A673 (cell line): Measurements from ENCODE around the gene CACNA2D2. TPM values are rescaled to one million over a fixed set of nuclear protein-coding genes. Genes with fewer than 3 reads are reported as not detected.

Source experiments
- BruUV-seq: library from RNA; stranded (reverse); fragments of 400-500 nt; replicated peaks from 2 replicates; lab custom pipeline; 2021; lab: Mats Ljungman, UMichigan
- CTCF ChIA-PET: fragments of 300-600 bp; sonication (Branson Sonifier 250); formaldehyde crosslinking; loops from one replicate; lab custom pipeline; 2022; ENCODE audit warnings: antibody characterized with exemption; lab: Charles Lee
- POLR2A ChIA-PET: fragments of 300-600 bp; sonication (Branson Sonifier 250); formaldehyde crosslinking; loops from one replicate; lab custom pipeline; 2022; ENCODE audit warnings: antibody characterized with exemption; ENCODE audit not compliant: low non-redundant PET; lab: Charles Lee
- DNase-seq: peaks from one replicate; pipeline ENCODE4 v3.0.0-alpha.2; 2015; ENCODE audit warnings: low spot score
- H3K27ac ChIP-seq: fragments of 200-600 bp; sonication (generic); 2 replicates; pipeline ENCODE4 v1.5.1; 2016; ENCODE audit warnings: mixed run types, low read depth, mild to moderate bottlenecking, mixed read lengths, antibody characterized with exemption, low read length; ENCODE audit not compliant: poor library complexity, severe bottlenecking
- H3K27me3 ChIP-seq: fragments of 200-600 bp; sonication (generic); replicated peaks from 2 replicates; pipeline ENCODE4 v1.6.1; 2017; ENCODE audit warnings: mixed run types, low read depth, mild to moderate bottlenecking, mixed read lengths, antibody characterized with exemption, low read length; ENCODE audit not compliant: insufficient read depth, poor library complexity
- H3K36me3 ChIP-seq: fragments of 200-600 bp; sonication (generic); 2 replicates; pipeline ENCODE4 v1.6.1; 2016; ENCODE audit warnings: mixed run types, mild to moderate bottlenecking, mixed read lengths, antibody characterized with exemption, low read length; ENCODE audit not compliant: insufficient read depth, poor library complexity, severe bottlenecking
- H3K4me1 ChIP-seq: fragments of 200-600 bp; sonication (generic); 2 replicates; pipeline ENCODE4 v1.6.1; 2017; ENCODE audit warnings: mixed run types, mild to moderate bottlenecking, mixed read lengths, antibody characterized with exemption, low read length; ENCODE audit not compliant: insufficient read depth, poor library complexity, severe bottlenecking
- H3K4me3 ChIP-seq: fragments of 200-600 bp; sonication (generic); 2 replicates; pipeline ENCODE4 v1.5.1; 2016; ENCODE audit warnings: low read depth, mixed run types, mild to moderate bottlenecking, mixed read lengths, low read length; ENCODE audit not compliant: poor library complexity, severe bottlenecking
- H3K9me3 ChIP-seq: fragments of 200-600 bp; sonication (generic); 2 replicates; pipeline ENCODE4 v1.6.1; 2016; ENCODE audit warnings: mixed run types, low read depth, mild to moderate bottlenecking, mixed read lengths, antibody characterized with exemption, low read length; ENCODE audit not compliant: poor library complexity, severe bottlenecking
- EZH2 ChIP-seq: fragments of 200-600 bp; sonication (generic); IDR thresholded peaks from 2 replicates; pipeline ENCODE4 v1.6.1; 2017; ENCODE audit warnings: borderline replicate concordance, low read depth, mild to moderate bottlenecking, mixed read lengths, antibody characterized with exemption, low read length; ENCODE audit not compliant: poor library complexity, severe bottlenecking
- intact Hi-C: fragments of 100-400 bp; cut with micrococcal nuclease; formaldehyde crosslinking; loops from one replicate; pipeline ENCODE4 v1.10.0; 2022; ENCODE audit not compliant: unreplicated experiment
- total RNA-seq: library from RNA; stranded (reverse); gene quantifications from 2 replicates; pipeline ENCODE4 v1.2.3, GENCODE V29; 2021
- TF ChIP-seq, protein P1 (sequence below): fragments of 300-800, 200-600 bp; sonication (generic); conservative IDR thresholded peaks from 2 replicates; pipeline ENCODE4 v1.5.1; 2017; ENCODE audit warnings: low read depth, mild to moderate bottlenecking, antibody characterized with exemption, low read length, moderate library complexity, mixed read lengths

Gene CACNA2D2
- total RNA-seq, 1 experiment from 2014 or later = 0.17 TPM

DNA sequence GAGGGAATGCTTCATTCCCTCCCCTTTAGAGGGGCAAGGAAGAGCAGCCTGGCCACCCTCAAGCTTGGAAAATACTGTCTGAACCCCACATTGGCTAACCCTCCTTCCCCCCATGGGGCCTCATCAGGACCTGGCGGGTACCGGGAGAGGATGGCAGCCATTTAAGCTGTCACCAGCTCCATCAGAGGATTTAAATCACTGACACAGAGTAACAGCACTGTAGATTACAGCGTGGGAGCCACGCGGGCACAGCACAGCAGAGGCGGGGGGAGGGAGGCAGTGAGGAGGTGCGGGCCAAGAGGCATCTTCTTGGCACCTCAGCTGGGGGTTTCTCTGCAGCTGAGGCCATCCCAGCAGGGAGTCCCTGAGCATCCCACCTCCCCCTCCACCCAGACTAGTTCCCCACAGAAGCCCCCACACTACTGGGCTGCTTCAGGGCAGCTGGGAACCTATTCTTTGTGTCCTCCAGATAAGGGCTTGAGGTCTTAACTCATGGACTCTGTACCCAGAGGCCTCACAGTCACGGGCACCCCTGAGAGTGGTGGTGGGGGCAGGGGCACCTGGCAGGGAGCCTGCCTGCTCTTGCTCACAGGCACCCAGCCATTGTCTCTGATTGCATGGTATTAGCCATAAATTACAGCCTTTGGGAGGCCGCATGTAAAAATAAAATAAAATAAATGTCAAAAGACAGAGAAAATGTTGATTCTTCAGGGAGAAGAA is 21.9 kb upstream of the CACNA2D2 start:
- no peaks in the 10 kb centered on the region for H3K36me3 ChIP-seq
- TF ChIP-seq EZH2 = no peak
- TF ChIP-seq, protein P1, sequence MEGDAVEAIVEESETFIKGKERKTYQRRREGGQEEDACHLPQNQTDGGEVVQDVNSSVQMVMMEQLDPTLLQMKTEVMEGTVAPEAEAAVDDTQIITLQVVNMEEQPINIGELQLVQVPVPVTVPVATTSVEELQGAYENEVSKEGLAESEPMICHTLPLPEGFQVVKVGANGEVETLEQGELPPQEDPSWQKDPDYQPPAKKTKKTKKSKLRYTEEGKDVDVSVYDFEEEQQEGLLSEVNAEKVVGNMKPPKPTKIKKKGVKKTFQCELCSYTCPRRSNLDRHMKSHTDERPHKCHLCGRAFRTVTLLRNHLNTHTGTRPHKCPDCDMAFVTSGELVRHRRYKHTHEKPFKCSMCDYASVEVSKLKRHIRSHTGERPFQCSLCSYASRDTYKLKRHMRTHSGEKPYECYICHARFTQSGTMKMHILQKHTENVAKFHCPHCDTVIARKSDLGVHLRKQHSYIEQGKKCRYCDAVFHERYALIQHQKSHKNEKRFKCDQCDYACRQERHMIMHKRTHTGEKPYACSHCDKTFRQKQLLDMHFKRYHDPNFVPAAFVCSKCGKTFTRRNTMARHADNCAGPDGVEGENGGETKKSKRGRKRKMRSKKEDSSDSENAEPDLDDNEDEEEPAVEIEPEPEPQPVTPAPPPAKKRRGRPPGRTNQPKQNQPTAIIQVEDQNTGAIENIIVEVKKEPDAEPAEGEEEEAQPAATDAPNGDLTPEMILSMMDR = no peak
- ChIA-PET CTCF (no interaction called here), POLR2A (no interaction called here)
- BruUV-seq = no TSS peak
- H3K4me3 ChIP-seq = no peak overlapping the region
- no peak overlapping the region for H3K27ac ChIP-seq
- H3K27me3 ChIP-seq = no peaks in the 10 kb centered on the region
- intact Hi-C loops = no loop called here
- no peaks in the 10 kb centered on the region for H3K4me1 ChIP-seq
- no peaks in the 10 kb centered on the region for H3K9me3 ChIP-seq
- no peak for DNase-seq

DNA sequence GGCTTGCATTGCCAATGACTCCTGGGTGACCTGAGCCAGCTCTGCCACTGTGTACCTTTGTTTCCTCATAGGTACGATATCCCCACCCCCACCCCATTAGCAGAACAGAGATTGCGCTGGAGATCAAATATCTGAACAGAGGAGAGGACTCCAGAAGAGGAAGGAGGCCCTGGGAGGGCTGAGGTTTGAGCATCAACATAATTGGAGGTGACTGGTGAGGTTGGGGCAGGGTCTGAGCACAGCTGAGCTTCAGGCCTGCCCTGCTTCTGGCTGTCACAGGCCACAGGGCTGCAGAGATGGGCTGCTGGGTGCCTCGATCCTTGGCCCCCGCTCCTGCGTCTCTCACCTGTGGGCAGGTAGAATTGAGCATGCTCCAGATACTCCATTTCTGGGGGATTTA is 21.3 kb upstream of the CACNA2D2 start:
- Histone ChIP-seq H3K4me3 (no peak overlapping the region), H3K27ac (no peak overlapping the region), H3K27me3 (no peaks in the 10 kb centered on the region), H3K36me3 (no peaks in the 10 kb centered on the region), H3K4me1 (no peaks in the 10 kb centered on the region), H3K9me3 (no peaks in the 10 kb centered on the region)
- CTCF ChIA-PET = no interaction called here
- BruUV-seq = no TSS peak
- intact Hi-C loops = no loop called here
- POLR2A ChIA-PET = no interaction called here
- no peak for DNase-seq
- no peak for TF ChIP-seq EZH2
- TF ChIP-seq, protein P1 = no peak

GRCh38 chr3:50523279-50523811 is 19.9 kb upstream of the CACNA2D2 start:
- TF ChIP-seq, protein P1 = no peak

More at GRCh38 chr3:50523279-50523811, 19.9 kb upstream of the CACNA2D2 start:
- DNase-seq = no peak
- Histone ChIP-seq H3K4me1 (no peaks in the 10 kb centered on the region), H3K27ac (no peak overlapping the region), H3K4me3 (no peak overlapping the region), H3K36me3 (no peaks in the 10 kb centered on the region), H3K9me3 (no peaks in the 10 kb centered on the region), H3K27me3 (no peaks in the 10 kb centered on the region)
- BruUV-seq = no TSS peak
- ChIA-PET CTCF (no interaction called here), POLR2A (no interaction called here)
- intact Hi-C loops = no loop called here
